CD4-positive, alpha-beta T cell treated with Interleukin-6 for 4 hours (primary cell): ENCODE measurements around the gene NTRK1.

Source experiments
- DNase-seq: peaks from one replicate; pipeline ENCODE4 v3.0.0-alpha.2; 2020; ENCODE audit warnings: mixed read lengths

NTRK1 gene

DNA sequence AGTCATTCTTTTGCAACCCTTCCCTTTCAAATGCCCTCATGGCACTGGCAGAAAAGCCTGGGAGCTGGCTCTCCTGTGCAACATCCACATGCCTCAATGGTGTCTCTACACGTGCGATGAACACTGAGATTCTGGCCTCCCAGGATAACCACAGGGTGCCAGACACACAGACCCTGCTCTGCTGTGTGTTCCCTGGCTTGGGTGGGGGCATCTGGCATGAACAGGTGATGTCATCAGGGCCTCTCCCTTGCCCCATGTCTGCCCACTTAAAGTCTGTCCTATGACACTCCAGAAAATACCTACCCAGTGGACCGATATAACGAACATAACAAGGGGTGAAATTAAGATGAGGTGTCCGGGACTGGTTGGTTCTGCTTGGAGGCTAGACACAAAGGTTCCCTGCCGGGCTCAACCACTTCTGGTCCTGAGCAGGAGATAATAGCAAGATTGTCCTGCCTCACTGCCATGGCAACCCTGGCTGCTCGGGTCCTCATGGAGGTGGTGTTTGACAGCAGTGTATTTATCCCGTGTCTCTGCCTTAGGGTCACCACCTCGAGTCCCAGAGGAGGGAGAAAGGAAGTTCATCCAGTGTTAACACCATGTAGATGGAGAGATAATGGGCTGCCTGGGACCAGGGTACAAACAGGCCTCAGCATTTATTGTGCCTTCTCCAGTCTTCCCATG is 21.1 kb upstream of the NTRK1 start:
- DNase-seq: no peak

- DNase-seq: no peak
Measured at GRCh38 chr1:156840186-156840897, 20.3 kb upstream of the NTRK1 start.

GRCh38 chr1:156840898-156841279 is 19.8 kb upstream of the NTRK1 start:
- no peak for DNase-seq

- DNase-seq: no peak
Measured at GRCh38 chr1:156841295-156841855, 19.3 kb upstream of the NTRK1 start.

DNA sequence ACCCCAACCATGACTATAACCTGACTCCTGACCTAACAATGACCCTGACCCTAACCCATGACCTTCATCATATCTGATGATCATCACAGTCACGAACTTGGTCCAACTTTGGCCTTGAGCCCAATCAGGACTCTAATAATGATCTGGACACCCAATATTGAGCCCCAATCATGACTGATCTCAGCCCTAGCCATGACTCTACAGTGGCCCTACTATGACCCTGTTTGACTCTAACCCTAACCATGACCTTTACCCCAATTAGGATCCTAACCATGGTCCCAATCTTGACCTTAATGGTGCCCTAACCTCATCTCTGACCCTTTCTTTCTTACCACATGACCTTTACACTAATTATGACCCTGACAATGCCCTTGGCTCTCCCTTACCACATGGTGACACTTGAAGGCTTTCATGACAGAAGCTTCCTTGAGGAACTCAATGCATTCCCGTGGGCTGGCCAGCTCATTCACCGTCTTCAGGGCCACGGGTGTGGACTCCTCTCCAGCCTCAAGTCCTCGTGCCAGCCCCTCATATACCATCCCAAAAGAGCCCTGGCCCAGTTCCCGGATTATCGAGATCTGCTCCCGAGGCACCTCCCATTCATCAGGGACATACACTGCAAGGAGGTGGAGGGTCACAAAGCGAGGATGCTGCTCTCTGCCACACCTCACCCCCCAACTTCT is 17.9 kb upstream of the NTRK1 start:
- DNase-seq: no peak

DNA sequence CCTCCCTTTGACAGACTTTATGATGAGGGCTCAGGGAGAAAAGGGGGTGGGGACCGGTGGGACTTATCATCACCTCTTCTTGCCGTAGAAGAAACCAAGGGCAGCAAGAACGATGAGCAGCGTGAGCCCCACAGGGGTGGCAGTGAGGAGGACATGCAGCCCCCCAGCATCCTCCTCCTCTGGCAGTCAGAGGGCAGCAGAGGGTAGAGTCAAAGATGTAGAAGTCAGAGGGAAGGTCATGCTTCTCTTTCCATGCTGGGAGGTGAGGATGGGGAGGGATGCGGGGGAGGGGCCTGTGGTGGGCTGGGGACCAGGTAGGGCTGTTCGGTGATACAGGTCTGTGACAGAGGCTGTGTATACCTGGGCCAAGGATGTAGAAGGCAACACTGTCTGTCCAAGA is 16.6 kb upstream of the NTRK1 start:
- DNase-seq: no peak

DNA sequence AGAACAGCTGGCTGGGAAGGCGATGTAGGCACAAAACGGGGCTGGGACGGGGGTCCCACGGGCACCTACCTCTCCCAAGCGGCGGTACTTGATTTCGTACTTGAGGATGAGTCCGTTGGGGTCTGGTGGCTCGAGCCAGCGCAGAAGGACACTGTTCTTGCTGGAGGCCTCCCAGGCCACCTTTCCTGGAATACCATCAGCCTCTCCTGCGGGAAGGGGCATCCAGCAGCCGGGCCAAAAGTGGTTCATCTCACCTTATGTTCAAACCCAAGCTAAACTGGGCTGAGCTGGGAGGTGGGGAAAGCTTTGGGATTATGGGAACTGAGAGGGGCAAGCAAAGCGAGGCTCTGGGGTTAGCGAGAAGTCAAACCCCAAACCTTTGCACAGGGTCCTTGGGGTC is 16.0 kb upstream of the NTRK1 start:
- DNase-seq: no peak

DNA sequence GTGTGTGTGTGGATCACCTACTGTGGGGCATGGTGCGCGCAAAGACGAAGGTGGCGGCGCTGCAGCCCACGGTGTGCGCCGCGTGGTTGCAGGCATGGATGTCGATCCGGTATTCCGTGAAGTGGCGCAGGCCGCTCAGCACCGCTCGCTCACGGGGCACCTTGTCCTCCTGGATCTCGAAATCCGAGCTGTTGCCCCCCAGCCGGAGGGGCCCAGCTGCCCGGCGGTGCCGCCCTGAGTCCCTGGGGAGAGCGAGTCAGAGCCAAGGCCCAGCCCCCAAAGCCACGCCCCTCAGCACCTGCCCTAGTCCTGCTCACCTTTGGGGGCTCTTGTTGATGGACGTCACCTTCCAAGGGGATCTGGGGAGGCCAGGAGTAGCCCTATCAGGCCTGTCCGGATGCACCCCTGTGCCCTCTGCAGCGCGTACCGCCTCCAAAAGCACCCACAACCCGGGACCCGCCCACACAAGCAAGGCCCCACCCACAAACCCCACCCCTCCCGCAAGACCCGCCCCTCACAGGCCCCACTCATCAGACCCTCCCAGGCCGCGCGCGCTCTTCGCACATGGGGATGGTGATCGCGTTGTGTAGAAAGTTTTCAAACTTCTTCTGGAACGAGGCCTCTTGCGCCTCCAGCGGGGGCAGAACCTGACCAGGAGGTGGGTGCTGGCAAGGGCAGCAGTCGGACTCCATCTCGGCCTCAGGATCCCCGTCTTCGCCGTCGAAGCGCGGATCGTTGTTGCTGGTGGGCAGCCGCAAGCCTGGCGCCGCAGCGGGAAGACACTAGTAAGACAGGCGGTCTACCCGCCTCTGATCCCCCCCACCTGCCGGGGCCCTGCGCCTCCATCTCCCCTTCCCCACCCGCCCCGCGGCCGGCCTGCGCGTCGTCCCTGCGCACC is 15.4 kb upstream of the NTRK1 start:
- DNase-seq: peak; percentile 61

DNA sequence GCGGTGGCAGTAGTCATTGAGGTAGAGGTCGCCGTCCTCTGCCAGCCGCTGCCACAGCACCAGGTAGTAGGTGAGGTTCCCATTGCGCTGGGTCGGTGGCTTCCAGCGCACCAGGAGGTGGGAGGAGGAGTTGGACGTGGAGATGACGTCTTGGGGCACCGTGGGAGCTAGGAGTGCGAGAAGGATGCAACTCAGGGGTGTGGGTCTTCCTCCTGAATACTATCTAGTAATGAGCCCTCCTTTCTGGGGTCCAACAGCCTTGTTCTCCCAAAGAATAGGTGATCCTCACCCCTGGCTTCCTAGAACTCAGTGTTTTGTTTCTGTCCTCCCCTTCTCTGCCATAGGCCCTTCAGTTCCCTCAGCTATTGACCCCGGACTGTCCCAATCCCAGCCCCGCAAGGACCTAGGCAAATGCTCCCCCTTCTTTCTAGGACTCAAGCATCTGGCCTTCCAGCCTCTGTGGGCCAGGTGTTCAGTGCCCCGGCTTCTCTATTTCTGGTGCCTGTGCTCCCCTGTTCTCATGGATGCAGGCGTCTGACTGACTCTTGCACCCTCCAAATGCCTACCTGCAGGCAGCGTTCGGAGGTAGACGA is 14.6 kb upstream of the NTRK1 start:
- no peak for DNase-seq

DNA sequence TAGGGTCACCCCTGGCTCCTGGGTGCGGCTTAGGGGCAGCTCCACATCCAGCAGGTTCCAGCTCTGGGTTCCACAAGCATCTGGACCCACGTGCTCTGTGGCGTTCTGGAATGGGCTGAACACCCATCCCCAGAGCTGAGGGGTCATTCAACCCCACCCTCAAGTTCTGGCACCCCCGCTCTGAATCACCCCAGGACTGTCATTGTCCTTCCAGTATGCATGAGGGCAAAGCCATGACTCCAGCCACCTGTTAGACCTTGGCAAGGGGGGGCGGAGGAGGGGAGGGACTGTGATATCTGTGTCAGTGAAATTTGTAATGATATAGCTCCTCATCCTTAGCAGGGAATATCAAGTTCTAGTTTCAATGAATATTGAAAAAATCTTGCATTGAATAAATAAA is 14.0 kb upstream of the NTRK1 start:
- DNase-seq: no peak

DNA sequence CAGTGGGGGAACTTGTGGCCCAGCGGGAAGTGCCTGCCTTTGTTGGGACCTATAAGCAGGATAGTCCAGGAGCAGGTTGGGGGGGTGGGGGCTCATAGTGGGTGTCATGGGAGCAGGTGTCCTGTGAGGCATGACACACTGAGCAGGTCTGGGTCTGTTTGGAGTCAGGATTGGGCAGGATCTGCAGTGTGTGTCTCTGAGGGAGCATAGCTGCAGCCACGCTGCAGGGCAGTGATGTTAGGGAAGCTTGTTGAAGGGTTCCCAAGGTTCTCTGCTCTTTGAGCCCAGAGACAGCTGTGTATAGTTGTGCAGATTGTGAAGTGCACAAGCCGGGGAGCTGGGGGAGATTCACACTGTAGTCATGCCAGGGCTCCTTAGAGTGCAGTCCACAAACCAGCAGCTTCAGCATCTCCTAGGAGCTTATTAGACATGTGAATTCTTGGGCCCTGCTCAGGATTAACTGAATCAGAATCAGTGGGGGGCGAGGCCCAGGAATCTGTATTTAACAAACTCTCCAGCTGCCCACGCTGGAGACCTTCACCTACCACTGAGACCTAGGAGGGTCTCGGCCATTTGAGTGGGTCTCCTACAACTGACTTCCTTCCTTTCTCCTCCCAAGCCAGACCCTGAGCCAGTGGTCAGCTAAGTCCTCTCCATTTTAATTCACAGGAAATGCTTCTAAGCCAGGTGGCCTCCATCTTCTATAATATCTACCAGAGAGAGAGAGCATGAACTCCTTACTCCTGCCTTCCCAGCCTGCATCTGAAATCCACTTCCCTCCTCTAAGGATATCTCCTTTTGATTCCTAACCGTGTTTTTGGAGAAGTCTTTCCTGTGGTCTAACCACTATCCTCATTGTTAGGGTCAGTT is 12.8 kb upstream of the NTRK1 start:
- no peak for DNase-seq

DNA sequence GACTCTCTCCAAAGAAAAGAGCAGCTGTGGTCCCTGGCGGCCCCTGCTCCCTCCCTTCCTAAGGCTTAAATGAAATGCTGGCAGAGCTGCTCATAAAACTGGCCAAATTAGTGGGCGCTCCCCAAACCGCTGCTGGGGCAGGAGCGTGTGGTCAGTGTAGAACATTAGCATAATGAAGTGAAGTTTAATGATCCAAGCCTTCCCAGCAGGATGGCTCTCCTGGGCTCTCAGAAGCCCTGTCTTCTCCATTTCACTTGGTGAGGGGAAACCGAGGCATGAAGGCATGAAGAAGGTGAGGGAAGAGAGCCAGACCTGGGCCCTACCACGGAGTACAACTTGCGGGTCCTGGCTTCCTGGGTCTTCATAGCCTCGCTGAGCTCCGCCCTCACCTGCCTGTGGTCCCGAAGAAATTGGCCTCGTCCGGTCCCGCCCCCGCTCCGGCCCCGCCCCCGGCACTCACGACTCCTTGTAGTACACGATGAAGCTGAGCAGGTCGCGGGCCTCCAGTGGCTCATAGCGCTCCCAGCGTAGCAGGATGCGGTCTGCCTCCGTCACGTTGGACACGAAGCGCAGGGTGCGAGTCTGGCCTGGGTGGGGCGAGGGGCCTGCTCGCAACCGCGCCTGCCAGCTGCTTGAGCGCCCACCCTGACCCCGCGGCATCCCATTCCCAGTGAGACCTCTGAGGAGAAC is 12.1 kb upstream of the NTRK1 start:
- peak; percentile 93 for DNase-seq

GRCh38 chr1:156849151-156849496 is 11.5 kb upstream of the NTRK1 start:
- no peak for DNase-seq

GRCh38 chr1:156851779-156852417 is 8.8 kb upstream of the NTRK1 start:
- no peak for DNase-seq

- no peak for DNase-seq
Measured at GRCh38 chr1:156852418-156852874, 8.2 kb upstream of the NTRK1 start.

GRCh38 chr1:156853761-156854160 is 6.9 kb upstream of the NTRK1 start:
- no peak for DNase-seq

DNA sequence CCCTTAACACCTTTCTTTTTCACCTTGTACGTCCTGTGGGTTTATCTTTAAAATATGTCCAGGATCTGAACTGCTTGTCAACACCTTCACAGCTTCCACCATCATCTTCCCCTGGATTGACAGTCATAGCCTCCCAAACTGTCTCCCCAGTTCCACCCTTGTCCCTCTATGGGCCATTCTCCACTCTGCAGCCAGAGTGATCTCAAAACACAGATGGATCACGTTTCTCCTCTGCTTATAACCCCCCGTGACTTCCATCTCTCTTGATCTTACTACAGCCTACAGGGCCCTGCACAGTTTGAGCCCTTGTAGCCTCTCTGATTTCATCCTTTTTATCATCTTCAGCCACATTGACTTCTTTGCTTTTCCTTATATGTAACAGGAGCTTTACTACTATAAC is 6.0 kb upstream of the NTRK1 start:
- DNase-seq: no peak

DNA sequence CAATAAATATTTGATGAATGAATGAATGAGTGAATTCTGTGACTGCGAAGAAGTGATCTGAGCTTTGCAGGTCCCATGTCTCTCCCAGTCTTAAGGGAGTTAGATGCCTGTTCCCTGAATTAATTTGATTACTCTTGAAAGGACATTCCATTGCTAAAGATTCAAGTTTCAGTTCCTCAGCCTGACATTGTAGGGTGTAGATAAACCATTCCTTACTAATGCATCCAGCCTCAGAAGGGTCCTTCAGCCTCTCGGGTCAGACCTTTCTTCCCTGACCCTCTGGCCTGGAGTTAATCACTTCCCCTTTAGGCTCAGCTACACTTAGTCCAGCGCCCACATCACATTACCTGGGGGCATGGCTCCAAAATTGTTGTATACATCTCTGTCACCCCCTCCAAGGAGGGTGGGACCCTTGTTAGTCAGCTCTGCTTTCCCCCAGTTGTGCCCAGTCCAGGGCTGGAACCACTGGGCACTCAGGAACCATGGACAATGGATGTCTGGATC is 4.3 kb upstream of the NTRK1 start:
- DNase-seq: no peak

- no peak for DNase-seq
Measured at GRCh38 chr1:156857532-156857931, 3.1 kb upstream of the NTRK1 start.

- no peak for DNase-seq
Measured at GRCh38 chr1:156858555-156858956, 2.1 kb upstream of the NTRK1 start.
